ENCODE measurements around the gene MSANTD2. TPM values are rescaled to one million over a fixed set of nuclear protein-coding genes. Genes with fewer than 3 reads are reported as not detected.

The MSANTD2 gene
- total and polyA plus RNA-seq, 12 donors, result 2.4 to 15.9 (median 3.4) TPM

DNA sequence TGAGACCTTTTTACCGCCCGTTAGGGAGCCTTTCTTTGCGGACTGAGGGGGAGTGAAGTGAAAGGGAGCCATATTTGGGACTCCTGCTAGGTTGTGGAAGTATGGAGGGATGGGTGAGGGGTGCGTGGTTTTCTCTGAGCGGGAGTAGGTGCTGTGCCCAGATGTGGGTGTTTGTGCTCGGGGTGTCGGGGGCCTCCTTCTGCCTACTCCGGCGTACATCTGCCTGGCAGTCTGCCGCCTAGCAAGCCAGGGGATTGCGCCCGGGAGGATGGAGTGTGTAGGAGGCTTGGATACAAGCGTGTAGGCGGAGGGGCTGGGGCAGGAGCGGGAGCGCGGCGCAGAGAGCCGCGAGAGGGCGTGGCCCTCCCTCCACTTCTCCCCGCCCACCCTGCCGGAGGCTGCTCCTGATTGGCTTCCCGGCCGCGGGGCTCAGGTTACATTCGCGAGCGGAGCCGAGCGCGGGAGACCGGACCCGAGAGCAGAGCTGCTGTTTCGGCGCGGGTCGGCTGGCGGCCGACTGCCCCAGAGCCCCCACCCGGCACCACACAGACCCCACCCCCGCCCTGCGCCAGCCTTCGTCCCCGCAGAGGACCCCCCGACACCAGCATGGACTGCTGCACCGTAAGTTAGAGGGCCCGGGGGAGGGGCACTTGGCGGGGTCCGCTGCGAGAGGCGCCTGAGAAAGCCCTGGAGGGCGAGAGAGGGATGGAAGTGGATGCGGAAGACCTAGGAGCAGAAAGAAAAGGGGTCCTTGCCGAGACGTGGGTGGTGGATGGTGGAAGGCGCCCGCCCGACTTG lies 60.5 kb downstream of the MSANTD2 start, which contains the start of gene NRGN:
TSS of gene NRGN (plus strand) at position 464 of the 798 bp plus-strand sequence. CDS start at position 607, 143 bp downstream.
- 0 to 1% methylated on average over 59 of the region's 59 CpGs for WGBS, 2 donors
- peaks cover 0 to 43% (median 27%) of the 10 kb centered on the region in 7 donors for H3K27me3 ChIP-seq
- H3K27ac ChIP-seq, result peak within 1 kb of the TSS in 5 of 10 donors; percentile 16 to 54 (median 30)
- intact Hi-C loops (cut with DNase I), result loop anchor here in 6 of 10 donors (5.0 to 10.0 kb wide), 3 partner anchors 67 to 75 kb away; partner anchors contain the start of genes SIAE (in 4 of the 6) and SPA17 (in 4 of the 6)
- no peaks in the 10 kb centered on the region for H3K36me3 ChIP-seq
- TF ChIP-seq, protein P1, sequence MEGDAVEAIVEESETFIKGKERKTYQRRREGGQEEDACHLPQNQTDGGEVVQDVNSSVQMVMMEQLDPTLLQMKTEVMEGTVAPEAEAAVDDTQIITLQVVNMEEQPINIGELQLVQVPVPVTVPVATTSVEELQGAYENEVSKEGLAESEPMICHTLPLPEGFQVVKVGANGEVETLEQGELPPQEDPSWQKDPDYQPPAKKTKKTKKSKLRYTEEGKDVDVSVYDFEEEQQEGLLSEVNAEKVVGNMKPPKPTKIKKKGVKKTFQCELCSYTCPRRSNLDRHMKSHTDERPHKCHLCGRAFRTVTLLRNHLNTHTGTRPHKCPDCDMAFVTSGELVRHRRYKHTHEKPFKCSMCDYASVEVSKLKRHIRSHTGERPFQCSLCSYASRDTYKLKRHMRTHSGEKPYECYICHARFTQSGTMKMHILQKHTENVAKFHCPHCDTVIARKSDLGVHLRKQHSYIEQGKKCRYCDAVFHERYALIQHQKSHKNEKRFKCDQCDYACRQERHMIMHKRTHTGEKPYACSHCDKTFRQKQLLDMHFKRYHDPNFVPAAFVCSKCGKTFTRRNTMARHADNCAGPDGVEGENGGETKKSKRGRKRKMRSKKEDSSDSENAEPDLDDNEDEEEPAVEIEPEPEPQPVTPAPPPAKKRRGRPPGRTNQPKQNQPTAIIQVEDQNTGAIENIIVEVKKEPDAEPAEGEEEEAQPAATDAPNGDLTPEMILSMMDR (IDR thresholded peaks at IDR 0.05), result peak in 2 of 9 donors; percentile 11 to 13
- H3K9me3 ChIP-seq, result no peaks in the 10 kb centered on the region
- ATAC-seq, result peak; percentile 98 to 99 (median 99)
- H3K4me3 ChIP-seq, result peak within 1 kb of the TSS; percentile 48 to 69 (median 62)
- peaks cover 0 to 37% (median 19%) of the 10 kb centered on the region in 9 donors for H3K4me1 ChIP-seq
- peak; percentile 93 for DNase-seq

DNA sequence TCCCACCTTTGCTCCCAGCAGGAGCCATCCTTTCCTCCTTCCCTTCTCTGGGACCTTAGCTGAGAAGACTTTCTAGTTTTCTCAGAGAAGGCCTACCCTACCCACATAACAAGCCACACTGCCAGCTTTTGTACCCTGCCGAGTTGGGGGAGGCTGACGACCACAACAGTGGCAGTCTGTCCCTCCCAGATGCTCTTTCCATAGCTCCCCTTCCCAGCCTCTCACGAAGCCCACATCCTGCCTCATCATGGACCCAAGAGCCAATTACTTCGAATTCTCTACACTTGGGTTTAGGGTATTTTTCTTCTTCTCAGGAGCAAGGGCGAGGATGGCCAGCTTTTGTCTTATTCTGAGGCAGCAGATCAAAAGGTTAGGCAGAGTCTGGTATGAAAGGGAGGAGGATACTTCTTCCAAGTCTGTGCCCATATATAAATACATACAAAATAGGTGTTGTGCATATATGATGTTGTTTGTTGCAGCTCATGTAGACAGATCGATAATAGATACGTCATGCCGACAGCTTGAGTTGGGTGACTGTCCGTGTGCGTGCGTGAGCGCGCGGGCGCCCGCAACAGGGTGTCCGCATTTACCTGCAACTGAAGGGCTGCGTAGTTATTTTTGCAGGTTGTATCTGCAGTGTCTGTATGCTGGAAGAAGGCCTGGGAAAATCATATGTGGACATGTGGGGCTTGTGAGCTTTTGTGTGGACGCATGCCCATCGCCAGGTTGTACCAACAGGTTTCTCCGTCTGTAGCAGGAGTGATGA lies 61.3 kb downstream of the MSANTD2 start:
- ATAC-seq (no peak), DNase-seq (no peak)
- Histone ChIP-seq H3K4me1 (peaks cover 0 to 37% (median 19%) of the 10 kb centered on the region in 9 donors), H3K9me3 (no peaks in the 10 kb centered on the region), H3K27ac (no peak overlapping the region), H3K36me3 (no peaks in the 10 kb centered on the region), H3K4me3 (peak overlapping the region in 7 of 10 donors; percentile 53 to 69 (median 63)), H3K27me3 (peaks cover 0 to 35% (median 24%) of the 10 kb centered on the region in 7 donors)
- TF ChIP-seq, protein P1 (IDR thresholded peaks at IDR 0.05), result no peak
- intact Hi-C loops (cut with DNase I), result no loop called here
- WGBS, 2 donors, result 49 to 64% methylated on average over 21 of the region's 21 CpGs

DNA sequence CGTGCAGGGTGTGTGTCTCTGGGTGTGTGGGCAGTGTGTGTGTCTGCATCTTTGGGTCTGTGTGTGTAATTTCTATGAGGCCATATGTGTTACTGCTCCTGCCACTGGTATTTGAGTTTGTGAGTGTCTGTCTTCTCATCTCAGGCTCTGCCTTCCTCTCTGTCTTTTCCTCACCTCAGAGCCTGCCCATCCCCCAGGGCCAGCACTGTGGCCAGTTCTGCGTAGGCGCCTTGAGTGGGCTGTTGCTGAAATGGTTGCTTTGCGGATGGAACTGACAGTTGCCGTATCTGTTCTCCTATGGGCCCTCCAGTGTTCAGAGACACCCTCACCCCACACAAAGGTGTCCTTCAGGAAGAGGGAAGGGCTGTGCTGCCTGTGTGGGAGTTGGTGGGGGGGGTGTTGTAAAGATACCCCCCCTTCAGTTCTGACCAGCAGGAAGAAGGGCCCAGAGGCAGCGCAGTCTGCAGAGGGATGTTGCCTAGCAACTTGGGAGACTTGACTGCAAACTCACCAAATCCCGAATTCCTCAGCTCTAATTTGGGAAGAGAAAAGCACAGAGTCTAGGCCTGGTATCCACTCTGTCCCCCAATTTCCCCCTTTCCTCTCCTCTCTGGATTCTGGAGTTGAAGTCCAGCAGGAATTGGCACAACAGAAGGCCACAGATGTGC lies 62.4 kb downstream of the MSANTD2 start:
- WGBS, 2 donors, result 69 to 73% methylated on average over 7 of the region's 7 CpGs
- Histone ChIP-seq H3K4me1 (peaks cover 0 to 37% (median 19%) of the 10 kb centered on the region in 9 donors), H3K27me3 (peaks cover 0 to 26% (median 17%) of the 10 kb centered on the region in 7 donors), H3K27ac (no peak overlapping the region), H3K4me3 (no peak overlapping the region), H3K9me3 (no peaks in the 10 kb centered on the region), H3K36me3 (no peaks in the 10 kb centered on the region)
- TF ChIP-seq, protein P1 (IDR thresholded peaks at IDR 0.05), result no peak
- no peak for DNase-seq
- intact Hi-C loops (cut with DNase I), result no loop called here
- ATAC-seq, result no peak

DNA sequence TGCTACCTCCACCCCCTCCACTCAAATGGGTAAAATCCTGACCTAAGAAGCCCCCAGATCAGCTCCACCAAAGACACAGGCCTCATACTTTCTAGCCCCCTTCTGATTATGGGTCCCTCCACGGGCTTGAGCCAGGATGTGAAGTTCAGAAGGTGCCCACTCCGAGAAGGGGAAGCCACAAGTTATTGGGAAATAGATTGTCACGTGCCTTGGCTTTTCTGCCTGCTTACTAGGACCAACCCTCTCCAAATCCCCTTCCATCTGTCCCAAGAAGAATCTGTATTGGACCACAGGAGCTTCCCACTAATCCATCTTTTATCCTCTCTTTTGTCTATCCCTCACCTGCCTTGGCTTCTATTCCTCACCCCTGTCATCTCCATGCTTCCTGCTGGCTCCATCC lies 63.5 kb downstream of the MSANTD2 start:
- Histone ChIP-seq H3K4me3 (no peak overlapping the region), H3K4me1 (peaks cover 0 to 46% (median 19%) of the 10 kb centered on the region in 9 donors), H3K9me3 (no peaks in the 10 kb centered on the region), H3K27ac (no peak overlapping the region), H3K36me3 (no peaks in the 10 kb centered on the region), H3K27me3 (peaks cover 0 to 24% (median 12%) of the 10 kb centered on the region in 7 donors)
- DNase-seq (no peak), ATAC-seq (no peak)
- intact Hi-C loops (cut with DNase I), result no loop called here
- TF ChIP-seq, protein P1 (IDR thresholded peaks at IDR 0.05), result no peak
- 74 to 84% methylated on average over 3 of the region's 3 CpGs for WGBS, 2 donors
